Measurements from ENCODE around the gene ABCF1.

The ABCF1 gene

DNA sequence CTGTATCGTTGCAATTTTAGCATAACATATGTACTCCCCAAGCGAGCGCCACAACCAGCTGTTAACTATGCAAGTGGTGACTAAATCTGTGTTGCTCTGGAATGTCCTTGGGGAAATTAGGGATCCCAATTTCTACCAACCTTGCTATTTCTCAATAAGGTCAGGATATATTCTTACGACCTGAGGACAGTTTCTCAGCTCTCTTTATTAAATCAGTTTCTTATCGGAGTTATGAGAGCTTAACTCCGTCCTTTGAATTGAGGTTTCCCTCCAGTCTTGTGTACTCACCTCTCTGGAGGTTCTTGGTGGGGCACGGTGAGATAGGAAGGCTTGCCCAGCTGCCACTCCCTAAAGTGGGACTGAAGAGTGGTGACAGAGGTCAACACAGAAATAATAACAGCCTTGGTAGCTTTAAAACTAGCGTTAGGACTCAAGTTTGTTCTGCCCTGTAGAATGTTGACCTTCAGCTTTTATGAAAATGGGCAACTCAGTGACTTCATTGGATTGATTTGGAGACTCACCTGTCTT lies 47.1 kb downstream of the ABCF1 start:
- H3K27ac Mint-ChIP-seq = peak overlapping the region; percentile 100
- peaks cover 67% of the 10 kb centered on the region for H3K4me1 Mint-ChIP-seq
- H3K27me3 Mint-ChIP-seq = no peaks in the 10 kb centered on the region
- ATAC-seq = no peak
- DNase-seq = no peak
- no peaks in the 10 kb centered on the region for H3K9me3 Mint-ChIP-seq
- H3K4me3 Mint-ChIP-seq = peak overlapping the region; percentile 91 to 93

DNA sequence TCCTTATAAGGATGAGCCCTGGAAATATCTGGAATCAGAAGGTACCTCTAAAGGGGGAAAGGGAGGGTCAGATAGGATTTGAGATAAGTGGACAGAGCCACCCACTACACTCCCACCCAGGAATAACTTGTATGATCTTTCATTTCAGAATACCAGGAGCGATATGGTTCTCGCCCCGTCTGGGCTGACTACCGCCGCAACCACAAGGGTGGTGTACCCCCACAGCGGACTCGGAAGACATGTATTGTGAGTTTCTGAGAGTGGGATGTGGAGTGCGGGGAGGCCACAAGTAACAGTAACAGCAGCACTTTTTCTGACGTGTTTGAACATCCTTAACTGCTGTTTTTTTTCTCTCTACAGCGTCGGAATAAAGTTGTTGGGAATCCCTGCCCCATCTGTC lies 48.3 kb downstream of the ABCF1 start:
- H3K27ac Mint-ChIP-seq = peak overlapping the region in 1 of 2 donors; percentile 42
- ATAC-seq (no peak), DNase-seq (no peak)
- H3K27me3 Mint-ChIP-seq = no peaks in the 10 kb centered on the region
- peak overlapping the region; percentile 91 to 93 for H3K4me3 Mint-ChIP-seq
- H3K9me3 Mint-ChIP-seq = no peaks in the 10 kb centered on the region
- peaks cover 55% of the 10 kb centered on the region for H3K4me1 Mint-ChIP-seq

DNA sequence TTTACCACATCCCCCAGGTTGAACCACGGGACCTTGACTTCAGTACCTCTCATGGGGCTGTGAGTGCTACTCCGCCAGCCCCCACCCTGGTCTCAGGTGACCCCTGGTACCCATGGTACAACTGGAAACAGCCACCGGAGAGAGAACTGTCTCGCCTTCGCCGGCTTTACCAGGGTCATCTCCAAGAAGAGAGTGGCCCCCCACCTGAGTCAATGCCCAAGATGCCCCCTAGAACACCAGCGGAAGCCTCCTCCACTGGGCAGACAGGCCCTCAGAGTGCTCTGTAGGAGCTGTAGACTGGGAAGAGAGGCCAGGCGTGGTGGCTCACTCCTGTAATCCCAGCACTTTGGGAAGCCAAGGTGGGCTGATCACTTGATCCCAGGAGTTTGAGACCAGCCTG lies 54.3 kb downstream of the ABCF1 start:
- ATAC-seq = no peak
- Mint-ChIP-seq H3K27me3 (no peaks in the 10 kb centered on the region), H3K27ac (peak overlapping the region in 1 of 2 donors; percentile 28), H3K9me3 (no peaks in the 10 kb centered on the region), H3K4me3 (no peak overlapping the region), H3K4me1 (peaks cover 45% of the 10 kb centered on the region)
- DNase-seq = no peak

DNA sequence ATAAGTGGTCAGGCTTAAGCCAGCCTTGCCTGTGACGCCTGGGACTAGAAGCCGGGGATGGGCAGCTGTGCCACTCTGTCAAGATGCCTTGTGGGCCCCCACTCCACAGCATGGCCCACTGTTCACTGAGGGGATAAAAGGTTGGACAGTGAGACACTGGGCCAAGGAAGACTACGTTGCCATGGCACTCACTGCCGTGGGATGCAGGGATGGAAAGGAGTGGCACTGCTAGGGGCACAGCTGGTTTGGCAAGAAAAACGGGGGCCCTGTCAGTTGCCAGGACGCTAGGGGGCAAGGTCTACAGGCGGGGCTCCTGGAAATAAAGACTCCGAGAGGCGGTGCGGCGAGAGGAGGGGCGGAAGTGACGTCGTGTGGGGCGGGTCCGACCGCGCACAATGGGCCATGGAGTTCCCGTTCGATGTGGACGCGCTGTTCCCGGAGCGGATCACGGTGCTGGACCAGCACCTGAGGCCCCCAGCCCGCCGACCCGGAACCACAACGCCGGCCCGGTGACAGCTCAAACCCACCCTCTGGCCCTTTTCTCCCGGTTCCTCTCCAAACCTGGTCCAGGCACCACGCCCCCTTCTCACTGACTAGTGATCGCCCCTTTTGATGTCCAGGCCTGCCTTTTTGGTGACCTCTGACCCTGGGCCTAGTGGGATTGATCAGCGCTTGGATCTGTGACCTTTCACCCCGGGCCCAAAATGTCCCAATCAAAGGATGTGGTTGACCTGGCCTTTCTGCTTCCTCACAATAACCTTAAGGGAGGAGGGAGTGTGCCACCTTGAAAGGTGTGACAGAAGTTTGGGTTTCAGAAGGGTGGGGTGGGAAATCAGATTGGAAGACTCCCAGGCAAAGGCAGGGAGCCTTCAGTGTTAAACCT lies 55.5 kb downstream of the ABCF1 start, which contains the start of gene ATAT1:
ATAT1 (plus strand) TSS at position 391 of the 883 bp plus-strand sequence.
- peak within 1 kb of the TSS; percentile 95 to 96 for H3K4me3 Mint-ChIP-seq
- H3K27ac Mint-ChIP-seq = peak within 1 kb of the TSS; percentile 97 to 98
- ATAC-seq = peak; percentile 98
- peak; percentile 80 to 83 for DNase-seq
- no peaks in the 10 kb centered on the region for H3K27me3 Mint-ChIP-seq
- no peaks in the 10 kb centered on the region for H3K9me3 Mint-ChIP-seq
- peaks cover 40% of the 10 kb centered on the region for H3K4me1 Mint-ChIP-seq

DNA sequence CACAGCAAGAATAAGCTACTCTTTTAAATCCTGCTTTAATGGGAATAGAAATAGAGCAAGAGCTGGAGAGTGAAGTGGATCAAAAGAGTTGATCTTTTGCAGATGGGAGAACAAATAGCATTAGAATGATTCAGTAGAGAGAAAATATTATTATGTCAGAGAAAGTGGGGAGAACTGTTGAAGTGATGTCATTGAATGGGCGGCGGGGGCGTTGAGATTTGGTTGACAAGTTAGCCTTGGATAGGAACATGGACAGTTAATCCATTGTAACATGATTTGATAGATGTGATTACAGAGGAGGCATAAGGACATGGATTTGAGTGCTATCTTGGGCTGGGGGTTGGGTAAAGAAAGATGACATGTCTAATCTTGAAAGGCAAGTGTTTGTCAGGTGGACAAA lies 64.6 kb downstream of the ABCF1 start:
- ATAC-seq = no peak
- Mint-ChIP-seq H3K4me1 (peaks cover 7% of the 10 kb centered on the region), H3K27ac (peak overlapping the region in 1 of 2 donors; percentile 17), H3K9me3 (no peaks in the 10 kb centered on the region), H3K4me3 (no peak overlapping the region), H3K27me3 (no peaks in the 10 kb centered on the region)
- DNase-seq = no peak

DNA sequence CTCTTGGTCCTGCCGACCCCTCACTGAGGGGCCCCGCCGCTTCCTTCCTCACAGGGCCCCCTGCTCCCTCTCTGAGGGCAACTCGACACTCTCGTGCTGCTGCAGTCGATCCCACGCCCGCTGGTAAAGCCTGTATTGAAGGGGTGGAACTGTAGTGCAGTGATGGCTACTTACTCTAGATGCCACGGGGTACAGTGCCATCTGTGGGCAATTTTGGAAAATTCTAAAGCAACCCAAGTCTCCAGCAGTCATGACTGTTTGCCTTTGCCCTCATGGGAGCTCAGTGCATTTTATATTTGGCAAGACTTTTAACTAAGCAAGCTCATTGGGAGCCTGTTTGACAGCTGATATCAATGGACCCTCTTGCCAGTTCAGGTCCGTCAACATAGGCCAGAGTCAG lies 69.2 kb downstream of the ABCF1 start:
- peaks cover 21% of the 10 kb centered on the region for H3K4me1 Mint-ChIP-seq
- H3K9me3 Mint-ChIP-seq = no peaks in the 10 kb centered on the region
- H3K4me3 Mint-ChIP-seq = no peak overlapping the region
- H3K27ac Mint-ChIP-seq = peak overlapping the region in 1 of 2 donors; percentile 84
- peak; percentile 64 for ATAC-seq
- no peak for DNase-seq
- H3K27me3 Mint-ChIP-seq = no peaks in the 10 kb centered on the region

DNA sequence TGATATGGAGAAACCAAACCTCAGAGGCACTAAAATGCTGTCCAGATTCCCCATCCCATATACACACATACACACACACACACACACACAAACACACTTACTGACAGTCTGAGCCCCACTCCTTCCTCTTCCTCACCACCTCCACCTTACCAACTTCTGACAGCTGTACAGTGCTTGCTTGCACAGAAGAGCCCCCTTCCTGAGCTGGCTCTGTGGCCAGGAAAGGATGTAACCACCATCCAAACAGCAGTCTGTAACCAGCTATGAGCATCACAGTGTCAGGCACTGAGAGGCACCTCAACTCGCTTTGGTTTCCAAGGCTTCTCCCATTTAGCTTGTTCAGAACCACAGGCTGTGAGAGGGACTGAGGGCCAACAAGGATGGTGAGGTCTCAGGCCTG lies 69.8 kb downstream of the ABCF1 start:
- Mint-ChIP-seq H3K27me3 (no peaks in the 10 kb centered on the region), H3K4me1 (peaks cover 27% of the 10 kb centered on the region), H3K4me3 (no peak overlapping the region), H3K27ac (peak overlapping the region in 1 of 2 donors; percentile 74), H3K9me3 (no peaks in the 10 kb centered on the region)
- ATAC-seq (peak; percentile 58), DNase-seq (no peak)
